ENCODE results near the gene TXNDC8.

Gene TXNDC8

DNA sequence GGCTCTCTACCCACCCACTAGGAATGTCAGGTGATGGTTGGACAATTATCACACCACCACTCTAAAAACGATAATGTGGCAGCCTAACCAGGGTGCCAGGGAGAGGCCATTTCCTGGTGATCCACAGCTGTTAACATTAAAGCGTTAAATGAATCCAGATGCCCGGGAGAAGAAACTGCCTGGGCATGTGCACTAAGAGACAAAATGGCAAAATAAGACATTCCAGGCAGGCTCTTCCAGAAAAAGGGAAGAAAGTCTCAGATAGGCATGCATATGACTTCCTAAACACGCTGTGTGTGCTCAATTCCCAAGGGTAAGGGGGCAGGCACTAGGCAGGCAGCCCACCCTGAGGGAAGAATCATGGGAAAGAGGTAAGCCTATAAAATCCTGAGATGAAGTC lies 76.8 kb downstream of the TXNDC8 start:
- POLR2A ChIA-PET, result no interaction called here
- no peak for DNase-seq (ENCODE audit: low read depth, low spot score)
- TF ChIP-seq, protein P1, sequence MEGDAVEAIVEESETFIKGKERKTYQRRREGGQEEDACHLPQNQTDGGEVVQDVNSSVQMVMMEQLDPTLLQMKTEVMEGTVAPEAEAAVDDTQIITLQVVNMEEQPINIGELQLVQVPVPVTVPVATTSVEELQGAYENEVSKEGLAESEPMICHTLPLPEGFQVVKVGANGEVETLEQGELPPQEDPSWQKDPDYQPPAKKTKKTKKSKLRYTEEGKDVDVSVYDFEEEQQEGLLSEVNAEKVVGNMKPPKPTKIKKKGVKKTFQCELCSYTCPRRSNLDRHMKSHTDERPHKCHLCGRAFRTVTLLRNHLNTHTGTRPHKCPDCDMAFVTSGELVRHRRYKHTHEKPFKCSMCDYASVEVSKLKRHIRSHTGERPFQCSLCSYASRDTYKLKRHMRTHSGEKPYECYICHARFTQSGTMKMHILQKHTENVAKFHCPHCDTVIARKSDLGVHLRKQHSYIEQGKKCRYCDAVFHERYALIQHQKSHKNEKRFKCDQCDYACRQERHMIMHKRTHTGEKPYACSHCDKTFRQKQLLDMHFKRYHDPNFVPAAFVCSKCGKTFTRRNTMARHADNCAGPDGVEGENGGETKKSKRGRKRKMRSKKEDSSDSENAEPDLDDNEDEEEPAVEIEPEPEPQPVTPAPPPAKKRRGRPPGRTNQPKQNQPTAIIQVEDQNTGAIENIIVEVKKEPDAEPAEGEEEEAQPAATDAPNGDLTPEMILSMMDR (IDR thresholded peaks at IDR 0.05; ENCODE audit: insufficient read depth, low read length, missing control alignments), result no peak
- CTCF ChIA-PET, result interaction anchor here (1.6 kb wide), 1 partner anchor 8 kb away, joined by 5 read pairs; no protein-coding TSS in a partner anchor
- H3K4me3 ChIP-seq (ENCODE audit: low read depth, low read length), result no peak overlapping the region

DNA sequence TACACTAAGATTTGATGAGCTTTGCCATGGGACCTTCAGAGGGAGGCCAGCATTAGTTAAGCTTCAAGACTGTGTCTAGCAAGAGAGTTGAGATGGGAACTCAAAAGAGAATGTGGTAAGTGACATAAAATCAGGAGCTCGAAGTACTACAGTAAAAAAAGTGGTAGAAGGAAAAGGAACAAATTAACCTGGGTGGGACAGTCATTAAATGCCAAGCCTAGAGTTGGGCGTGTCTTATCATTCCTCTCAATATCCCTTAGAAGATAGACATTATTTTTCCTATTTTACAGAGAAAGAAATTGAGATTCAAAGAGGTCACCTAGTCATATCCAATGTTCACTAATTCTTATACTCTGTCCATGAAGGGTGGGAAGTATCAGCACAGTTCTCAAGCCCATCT lies 78.1 kb downstream of the TXNDC8 start:
- TF ChIP-seq, protein P1 (IDR thresholded peaks at IDR 0.05; ENCODE audit: insufficient read depth, low read length, missing control alignments), result no peak
- no peak for DNase-seq (ENCODE audit: low read depth, low spot score)
- CTCF ChIA-PET, result no interaction called here
- POLR2A ChIA-PET, result no interaction called here
- H3K4me3 ChIP-seq (ENCODE audit: low read depth, low read length), result no peak overlapping the region

DNA sequence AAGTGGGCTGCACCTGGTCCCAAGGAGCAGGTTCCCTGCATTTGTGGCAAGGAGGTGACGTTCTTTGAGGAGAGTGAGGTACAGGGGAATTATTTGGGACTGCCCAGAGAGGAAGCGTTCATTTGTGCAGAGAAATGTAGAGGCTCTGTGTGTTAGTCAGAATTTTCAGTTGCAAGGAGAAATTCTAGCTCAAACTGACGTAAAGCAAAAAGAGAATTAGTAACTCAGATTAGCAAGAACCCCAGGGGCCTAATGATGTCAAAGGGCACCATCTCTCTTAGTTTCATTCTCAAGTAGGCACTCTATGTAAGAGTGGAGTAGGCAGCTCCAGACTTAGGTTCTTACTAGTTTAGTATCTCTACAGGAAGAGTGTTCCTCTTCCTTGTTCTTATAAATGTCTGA lies 79.0 kb downstream of the TXNDC8 start:
- POLR2A ChIA-PET, result no interaction called here

DNA sequence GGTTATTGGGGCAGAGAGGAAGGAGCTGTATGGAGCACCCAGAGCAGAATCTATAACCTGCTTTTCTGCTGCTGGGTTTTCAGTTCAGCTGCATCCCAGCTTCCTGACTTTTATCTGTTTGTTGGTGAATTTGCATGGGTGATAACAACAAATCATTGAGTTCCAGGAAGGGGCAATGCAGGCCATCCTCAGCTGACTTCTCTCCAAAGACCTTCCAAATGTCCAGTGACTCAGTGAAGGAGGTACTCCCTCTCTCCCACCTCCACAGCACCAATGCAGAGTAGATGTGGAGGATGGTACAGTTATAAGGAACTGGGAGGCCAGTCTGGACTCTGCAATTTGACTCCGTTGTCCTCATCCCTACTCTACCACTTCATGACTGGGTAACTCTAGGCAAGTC lies 79.7 kb downstream of the TXNDC8 start:
- H3K4me3 ChIP-seq (ENCODE audit: low read depth, low read length), result no peak overlapping the region
- TF ChIP-seq, protein P1 (IDR thresholded peaks at IDR 0.05; ENCODE audit: insufficient read depth, low read length, missing control alignments), result no peak
- DNase-seq (ENCODE audit: low read depth, low spot score), result no peak
- ChIA-PET POLR2A (no interaction called here), CTCF (interaction anchor here (1.0 to 2.0 kb wide), 3 partner anchors 14 to 366 kb away, joined by 3 to 8 read pairs (median 3); no protein-coding TSS in a partner anchor)

More for the DNA sequence above, 79.0 kb downstream of the TXNDC8 start:
- no peak overlapping the region for H3K4me3 ChIP-seq (ENCODE audit: low read depth, low read length)
- CTCF ChIA-PET, result interaction anchor here (0.6 to 1.3 kb wide), 2 partner anchors 13 to 15 kb away, joined by 3 read pairs; no protein-coding TSS in a partner anchor
- DNase-seq (ENCODE audit: low read depth, low spot score), result no peak
- TF ChIP-seq, protein P1 (IDR thresholded peaks at IDR 0.05; ENCODE audit: insufficient read depth, low read length, missing control alignments), result no peak

DNA sequence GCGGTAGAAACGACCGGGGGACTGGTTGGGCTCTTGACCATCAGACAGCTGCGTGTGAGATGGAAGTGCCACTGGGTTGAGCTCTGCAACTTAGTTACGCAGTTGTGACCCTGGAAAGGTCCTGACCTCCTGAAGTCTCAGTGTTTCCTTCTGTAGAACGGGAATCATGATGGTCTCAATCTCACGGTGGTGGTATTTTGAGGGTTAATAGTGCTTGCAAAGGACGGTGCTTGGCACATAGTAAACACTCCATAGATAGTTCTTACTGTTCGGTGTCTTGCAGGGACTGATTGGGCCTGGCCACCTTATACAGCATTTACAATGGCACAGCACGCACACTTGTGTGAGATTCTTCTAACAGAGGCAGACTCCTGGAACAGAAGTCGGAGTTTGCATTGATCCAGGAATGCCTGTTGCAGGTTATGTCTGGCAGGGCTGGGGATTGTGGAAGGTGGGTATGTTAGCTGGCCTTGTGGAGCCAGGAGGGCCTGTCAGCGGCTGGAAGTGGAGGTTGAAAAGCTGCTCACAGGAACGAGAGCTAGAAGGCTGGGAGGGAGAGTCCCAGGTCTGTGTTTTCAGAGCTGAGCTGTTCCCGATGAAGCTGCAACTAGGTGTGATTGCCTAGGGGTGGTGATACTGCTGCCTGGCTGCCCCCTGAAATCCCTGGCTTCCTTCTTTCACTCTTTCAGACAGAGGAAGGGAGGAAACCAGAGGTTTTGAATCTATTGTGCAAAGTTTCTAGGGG lies 80.4 kb downstream of the TXNDC8 start:
- no peak for DNase-seq (ENCODE audit: low read depth, low spot score)
- TF ChIP-seq, protein P1 (IDR thresholded peaks at IDR 0.05; ENCODE audit: insufficient read depth, low read length, missing control alignments), result no peak
- peak overlapping the region; percentile 89 for H3K4me3 ChIP-seq (ENCODE audit: low read depth, low read length)
- CTCF ChIA-PET, result interaction anchor here (1.0 to 2.0 kb wide), 4 partner anchors 14 to 367 kb away, joined by 3 to 8 read pairs (median 3); no protein-coding TSS in a partner anchor
- POLR2A ChIA-PET, result interaction anchor here (0.5 to 1.2 kb wide), 14 partner anchors 12 to 441 kb away, joined by 3 to 10 read pairs (median 3); no protein-coding TSS in a partner anchor

DNA sequence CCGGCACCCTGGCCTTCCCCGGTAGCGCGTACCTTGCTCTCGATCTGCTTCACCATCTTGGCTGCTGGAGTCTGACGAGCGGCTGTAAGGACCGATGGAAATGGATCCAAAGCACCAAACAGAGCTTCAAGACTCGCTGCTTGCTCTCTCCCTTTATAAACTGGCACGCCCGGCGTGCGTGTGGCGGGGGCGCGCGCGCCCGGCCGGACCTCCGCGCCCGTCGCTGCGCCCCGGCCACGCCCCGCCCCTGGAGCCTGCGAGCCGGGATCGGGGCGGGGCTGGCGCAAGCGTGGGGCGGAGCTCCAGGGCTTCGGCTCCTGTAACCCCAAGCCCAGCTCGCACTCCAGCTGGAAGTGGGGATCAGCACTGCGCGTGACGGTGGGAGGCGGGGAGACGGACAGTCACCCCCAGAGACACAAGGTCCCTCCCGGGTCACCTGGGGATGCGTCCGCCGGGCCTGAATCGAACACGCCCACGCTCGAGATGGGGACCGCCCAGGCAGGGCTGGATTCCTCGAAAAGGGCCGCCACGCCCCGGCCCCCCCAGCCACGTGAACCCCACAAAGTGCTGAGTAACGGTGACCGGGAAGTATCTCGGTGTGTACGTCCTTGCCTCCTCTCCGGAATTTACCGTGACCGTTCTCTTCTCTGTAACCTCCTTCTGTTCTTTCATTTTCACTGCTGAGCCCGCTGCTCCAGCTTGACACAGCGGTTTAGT lies 81.1 kb downstream of the TXNDC8 start, which contains the start of gene TXN:
Gene TXN, minus strand, starts transcription at position 128 of the 717 bp plus-strand sequence. Its CDS starts 72 bp downstream, at position 56.
- no peak for DNase-seq (ENCODE audit: low read depth, low spot score)
- ChIA-PET POLR2A (interaction anchor here (0.5 to 1.2 kb wide), 18 partner anchors 13 to 440 kb away, joined by 3 to 10 read pairs (median 3); no protein-coding TSS in a partner anchor), CTCF (interaction anchor here (0.9 to 2.0 kb wide), 3 partner anchors 39 to 367 kb away, joined by 3 to 8 read pairs (median 3); no protein-coding TSS in a partner anchor)

More for the DNA sequence above, 81.1 kb downstream of the TXNDC8 start, which contains the start of gene TXN:
- TF ChIP-seq, protein P1 (IDR thresholded peaks at IDR 0.05; ENCODE audit: insufficient read depth, low read length, missing control alignments), result no peak
- peak within 1 kb of the TSS; percentile 89 for H3K4me3 ChIP-seq (ENCODE audit: low read depth, low read length)

Measured in AG04449 (cell line).